SK-N-MC (cell line): Measurements from ENCODE around the gene PDE6H.

Experiments
- EZH2 ChIP-seq: fragments of 200-600 bp; sonication (generic); IDR thresholded peaks from one replicate; pipeline ENCODE4 v1.6.1; 2017; ENCODE audit warnings: antibody characterized with exemption
- FOXP2 ChIP-seq: optimal IDR thresholded peaks from 2 replicates; pipeline ENCODE3; 2011; ENCODE audit warnings: mild to moderate bottlenecking, moderate library complexity; ENCODE audit not compliant: insufficient read depth; ENCODE audit errors: extremely low read length, control extremely low read depth
- POLR2AphosphoS5 ChIP-seq: IDR thresholded peaks from 2 replicates; pipeline ENCODE4 v1.6.1; 2012; ENCODE audit warnings: mild to moderate bottlenecking, low read depth, low read length, borderline replicate concordance

DNA sequence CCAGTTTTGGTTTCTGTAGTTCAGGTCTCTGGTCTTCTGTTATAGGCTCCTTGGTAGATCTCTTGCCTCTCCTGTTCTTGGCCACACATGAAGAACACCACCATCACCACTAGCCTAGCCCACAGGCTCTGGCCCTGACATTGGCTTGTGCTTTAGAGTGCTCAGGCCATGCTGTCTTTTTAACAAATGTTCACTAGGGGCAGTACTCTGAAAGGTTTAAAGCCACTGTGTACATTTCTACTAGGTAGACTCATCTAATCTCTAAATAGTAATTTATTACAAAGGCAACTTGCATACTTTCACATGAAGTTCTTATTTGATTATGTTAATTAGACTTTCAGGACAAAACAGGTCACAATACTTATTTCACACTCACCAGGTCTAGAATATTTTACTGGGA lies 38.3 kb downstream of the PDE6H start:
- TF ChIP-seq EZH2: no peak
- TF ChIP-seq POLR2AphosphoS5: no peak
- no peak for TF ChIP-seq FOXP2
